ENCODE data around the gene SYT2. TPM values are rescaled to one million over a fixed set of nuclear protein-coding genes. Genes with fewer than 3 reads are reported as not detected.

Gene SYT2
- total RNA-seq, 1 experiment from 2014 or later = not detected

GRCh38 chr1:202687370-202687769 is 22.9 kb downstream of the SYT2 start:
- H3K4me1 ChIP-seq (ENCODE audit: control insufficient read depth in 1 of 2, insufficient read depth in 2 of 2, low read length in 2 of 2) = peaks cover 5 to 8% of the 10 kb centered on the region in 2 experiments; a peak in 3 of 4 replicates
- no peak overlapping the region for H2AFZ ChIP-seq (ENCODE audit: low read depth, low read length, poor library complexity, severe bottlenecking)
- H3K9me2 ChIP-seq (ENCODE audit: insufficient read depth) = no peaks in the 10 kb centered on the region
- H3K4me2 ChIP-seq (ENCODE audit: low read length) = no peak overlapping the region
- RAD21 ChIA-PET (ENCODE audit: low non-redundant PET in 1 of 2, low total read pairs in 2 of 2, uncharacterized antibody in 2 of 2, unreplicated experiment in 2 of 2) = no interaction called here
- no peaks in the 10 kb centered on the region for H3K79me2 ChIP-seq (ENCODE audit: insufficient read depth, low read length)
- H3K9ac ChIP-seq (ENCODE audit: low read length) = no peak overlapping the region
- no peak overlapping the region for H3K27ac ChIP-seq (ENCODE audit: low read depth, low read length)
- H3K36me3 ChIP-seq (ENCODE audit: control insufficient read depth in 1 of 2, insufficient read depth in 2 of 2, low read length in 2 of 2) = no peaks in the 10 kb centered on the region
- DNase-seq (ENCODE audit: low read depth, low spot score) (no peak), ATAC-seq (no peak)
- POLR2A ChIA-PET = no interaction called here
- intact Hi-C loops (cut with micrococcal nuclease) = no loop called here
- H3K27me3 ChIP-seq (ENCODE audit: insufficient read depth, low read length) = peaks cover 80% of the 10 kb centered on the region
- no peaks in the 10 kb centered on the region for H4K20me1 ChIP-seq (ENCODE audit: insufficient read depth)
- no TSS peak for BruUV-seq (replicated peaks)
- no peak for TF ChIP-seq ATF3 (IDR thresholded peaks at IDR 0.05)
- TF ChIP-seq, protein P1, sequence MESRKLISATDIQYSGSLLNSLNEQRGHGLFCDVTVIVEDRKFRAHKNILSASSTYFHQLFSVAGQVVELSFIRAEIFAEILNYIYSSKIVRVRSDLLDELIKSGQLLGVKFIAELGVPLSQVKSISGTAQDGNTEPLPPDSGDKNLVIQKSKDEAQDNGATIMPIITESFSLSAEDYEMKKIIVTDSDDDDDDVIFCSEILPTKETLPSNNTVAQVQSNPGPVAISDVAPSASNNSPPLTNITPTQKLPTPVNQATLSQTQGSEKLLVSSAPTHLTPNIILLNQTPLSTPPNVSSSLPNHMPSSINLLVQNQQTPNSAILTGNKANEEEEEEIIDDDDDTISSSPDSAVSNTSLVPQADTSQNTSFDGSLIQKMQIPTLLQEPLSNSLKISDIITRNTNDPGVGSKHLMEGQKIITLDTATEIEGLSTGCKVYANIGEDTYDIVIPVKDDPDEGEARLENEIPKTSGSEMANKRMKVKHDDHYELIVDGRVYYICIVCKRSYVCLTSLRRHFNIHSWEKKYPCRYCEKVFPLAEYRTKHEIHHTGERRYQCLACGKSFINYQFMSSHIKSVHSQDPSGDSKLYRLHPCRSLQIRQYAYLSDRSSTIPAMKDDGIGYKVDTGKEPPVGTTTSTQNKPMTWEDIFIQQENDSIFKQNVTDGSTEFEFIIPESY (IDR thresholded peaks at IDR 0.05; ENCODE audit: extremely low read depth, insufficient replicate concordance, low read length) = no peak
- no peaks in the 10 kb centered on the region for H3K9me3 ChIP-seq (ENCODE audit: control insufficient read depth in 1 of 2, insufficient read depth in 1 of 2, low read depth in 1 of 2, low read length in 2 of 2)
- no peak overlapping the region for H3K4me3 ChIP-seq (replicated peaks in 1 of 2; ENCODE audit: low read depth in 1 of 2, low read length in 2 of 2)
- CTCF ChIA-PET = interaction anchor here (1.0 kb wide), 1 partner anchor 32 kb away, joined by 4 read pairs; no protein-coding TSS in a partner anchor

- no TSS peak for BruUV-seq (replicated peaks)
- H2AFZ ChIP-seq (ENCODE audit: low read depth, low read length, poor library complexity, severe bottlenecking) = no peak overlapping the region
- RAD21 ChIA-PET (ENCODE audit: low non-redundant PET in 1 of 2, low total read pairs in 2 of 2, uncharacterized antibody in 2 of 2, unreplicated experiment in 2 of 2) = no interaction called here
- H3K27me3 ChIP-seq (ENCODE audit: insufficient read depth, low read length) = peaks cover 74% of the 10 kb centered on the region
- no peak for DNase-seq (ENCODE audit: low read depth, low spot score)
- H3K4me2 ChIP-seq (ENCODE audit: low read length) = no peak overlapping the region
- TF ChIP-seq CBX3 (IDR thresholded peaks at IDR 0.05; ENCODE audit: low read depth) (no peak), EZH2phosphoT487 (IDR thresholded peaks at IDR 0.05; ENCODE audit: borderline replicate concordance) (no peak), SIN3A (IDR thresholded peaks at IDR 0.05; ENCODE audit: low read depth) (no peak), YY1 (IDR thresholded peaks at IDR 0.05; ENCODE audit: extremely low read depth, insufficient replicate concordance, low read depth, low read length) (no peak), CTCF (IDR thresholded peaks at IDR 0.05 in 2 of 3, conservative IDR thresholded peaks at IDR 0.05 in 1 of 3; ENCODE audit: borderline replicate concordance in 1 of 3, insufficient read depth in 1 of 3, low read depth in 2 of 3, low read length in 2 of 3) (no peak), CEBPB (IDR thresholded peaks at IDR 0.05; ENCODE audit: low read depth) (no peak)
- no peaks in the 10 kb centered on the region for H3K9me2 ChIP-seq (ENCODE audit: insufficient read depth)
- no peaks in the 10 kb centered on the region for H4K20me1 ChIP-seq (ENCODE audit: insufficient read depth)
- H3K4me1 ChIP-seq (ENCODE audit: control insufficient read depth in 1 of 2, insufficient read depth in 2 of 2, low read length in 2 of 2) = peaks cover 5 to 8% of the 10 kb centered on the region in 2 experiments; a peak in 3 of 4 replicates
- H3K4me3 ChIP-seq (replicated peaks in 1 of 2; ENCODE audit: low read depth in 1 of 2, low read length in 2 of 2) = no peak overlapping the region
- CTCF ChIA-PET = no interaction called here
- no peak overlapping the region for H3K27ac ChIP-seq (ENCODE audit: low read depth, low read length)
- no peak for ATAC-seq
- no peaks in the 10 kb centered on the region for H3K36me3 ChIP-seq (ENCODE audit: control insufficient read depth in 1 of 2, insufficient read depth in 2 of 2, low read length in 2 of 2)
- H3K9me3 ChIP-seq (ENCODE audit: control insufficient read depth in 1 of 2, insufficient read depth in 1 of 2, low read depth in 1 of 2, low read length in 2 of 2) = no peaks in the 10 kb centered on the region
- POLR2A ChIA-PET = no interaction called here
- intact Hi-C loops (cut with micrococcal nuclease) = no loop called here
- no peaks in the 10 kb centered on the region for H3K79me2 ChIP-seq (ENCODE audit: insufficient read depth, low read length)
- H3K9ac ChIP-seq (ENCODE audit: low read length) = no peak overlapping the region
Measured at GRCh38 chr1:202685641-202686040, 24.6 kb downstream of the SYT2 start.
